ENCODE data around the gene ADAM33. TPM values are rescaled to one million over a fixed set of nuclear protein-coding genes. Genes with fewer than 3 reads are reported as not detected.

The ADAM33 gene
- total RNA-seq, 1 experiment from 2014 or later, result not detected

- TF ChIP-seq CTCF (conservative IDR thresholded peaks at IDR 0.05; ENCODE audit: low read depth, low read length), result no peak
- TF ChIP-seq EZH2 (IDR thresholded peaks at IDR 0.05; ENCODE audit: borderline replicate concordance, low read depth, low read length, poor library complexity, severe bottlenecking), result peak; percentile 90
- DNase-seq (ENCODE audit: low spot score), result no peak
Observed at GRCh38 chr20:3661060-3661813, 20.6 kb downstream of the ADAM33 start.

GRCh38 chr20:3660262-3661059 is 21.3 kb downstream of the ADAM33 start:
- intact Hi-C loops (cut with micrococcal nuclease; ENCODE audit: unreplicated experiment), result no loop called here
- BruUV-seq (replicated peaks), result no TSS peak

More at GRCh38 chr20:3661060-3661813, 20.6 kb downstream of the ADAM33 start:
- POLR2A ChIA-PET (ENCODE audit: low non-redundant PET), result no interaction called here
- Histone ChIP-seq H3K9me3 (ENCODE audit: low read depth, low read length, poor library complexity, severe bottlenecking) (no peaks in the 10 kb centered on the region), H3K27me3 (replicated peaks; ENCODE audit: insufficient read depth, low read depth, low read length, poor library complexity) (peaks cover 36% of the 10 kb centered on the region), H3K36me3 (ENCODE audit: insufficient read depth, low read length, poor library complexity, severe bottlenecking) (no peaks in the 10 kb centered on the region), H3K4me1 (ENCODE audit: insufficient read depth, low read length, poor library complexity, severe bottlenecking) (peaks cover 9% of the 10 kb centered on the region), H3K27ac (ENCODE audit: low read depth, low read length, poor library complexity, severe bottlenecking) (no peak overlapping the region), H3K4me3 (ENCODE audit: low read depth, low read length, poor library complexity, severe bottlenecking) (peak overlapping the region; percentile 24)
- CTCF ChIA-PET, result no interaction called here
- intact Hi-C loops (cut with micrococcal nuclease; ENCODE audit: unreplicated experiment), result no loop called here
- no TSS peak for BruUV-seq (replicated peaks)

More at GRCh38 chr20:3660262-3661059, 21.3 kb downstream of the ADAM33 start:
- peak overlapping the region; percentile 24 for H3K4me3 ChIP-seq (ENCODE audit: low read depth, low read length, poor library complexity, severe bottlenecking)
- H3K4me1 ChIP-seq (ENCODE audit: insufficient read depth, low read length, poor library complexity, severe bottlenecking), result peaks cover 9% of the 10 kb centered on the region
- H3K9me3 ChIP-seq (ENCODE audit: low read depth, low read length, poor library complexity, severe bottlenecking), result no peaks in the 10 kb centered on the region
- CTCF ChIA-PET, result no interaction called here
- TF ChIP-seq EZH2 (IDR thresholded peaks at IDR 0.05; ENCODE audit: borderline replicate concordance, low read depth, low read length, poor library complexity, severe bottlenecking), result peak; percentile 94
- no peak for TF ChIP-seq CTCF (conservative IDR thresholded peaks at IDR 0.05; ENCODE audit: low read depth, low read length)
- H3K27me3 ChIP-seq (replicated peaks; ENCODE audit: insufficient read depth, low read depth, low read length, poor library complexity), result peaks cover 36% of the 10 kb centered on the region
- POLR2A ChIA-PET (ENCODE audit: low non-redundant PET), result no interaction called here
- DNase-seq (ENCODE audit: low spot score), result no peak
- H3K36me3 ChIP-seq (ENCODE audit: insufficient read depth, low read length, poor library complexity, severe bottlenecking), result no peaks in the 10 kb centered on the region
- no peak overlapping the region for H3K27ac ChIP-seq (ENCODE audit: low read depth, low read length, poor library complexity, severe bottlenecking)

All from A673 (cell line).